PC-9 (cell line): ENCODE results near the gene ABCC3. TPM values are rescaled to one million over a fixed set of nuclear protein-coding genes. Genes with fewer than 3 reads are reported as not detected.

Experiments used
- BruUV-seq: library from RNA; stranded (reverse); fragments of 400-500 nt; replicated peaks from 2 replicates; lab custom pipeline; 2021; lab: Mats Ljungman, UMichigan
- CTCF ChIA-PET: fragments of 300-600 bp; sonication (Branson Sonifier 250); formaldehyde crosslinking; loops from one replicate; lab custom pipeline; 2022; ENCODE audit warnings: antibody characterized with exemption; lab: Charles Lee
- POLR2A ChIA-PET: fragments of 300-600 bp; sonication (Branson Sonifier 250); formaldehyde crosslinking; loops from one replicate; lab custom pipeline; 2022; ENCODE audit warnings: antibody characterized with exemption; ENCODE audit not compliant: unreplicated experiment; lab: Charles Lee
- DNase-seq, 2 experiments: peaks; one replicate each; pipeline versions ENCODE4 v3.0.0 to v3.0.0-alpha.2; 2015 to 2022; ENCODE audit warnings: mixed read lengths in 1 of 2
- H2AFZ ChIP-seq: fragments of 200-600 bp; sonication (generic); 2 replicates; pipeline ENCODE4 v1.8.1; 2017; ENCODE audit warnings: antibody characterized with exemption
- H3F3A ChIP-seq: fragments of 200-600 bp; sonication (generic); 2 replicates; pipeline ENCODE4 v1.8.1; 2017; ENCODE audit warnings: antibody characterized with exemption, mild to moderate bottlenecking, low read depth; ENCODE audit not compliant: insufficient read depth
- H3K27ac ChIP-seq: fragments of 200-600 bp; sonication (generic); 2 replicates; pipeline ENCODE4 v1.6.1; 2016; ENCODE audit warnings: mixed run types
- H3K27me3 ChIP-seq: fragments of 200-600 bp; sonication (generic); 2 replicates; pipeline ENCODE4 v1.6.1; 2016; ENCODE audit warnings: low read depth, mixed run types; ENCODE audit not compliant: insufficient read depth
- H3K36me3 ChIP-seq: fragments of 200-600 bp; sonication (generic); 2 replicates; pipeline ENCODE4 v1.6.1; 2016; ENCODE audit warnings: low read depth, mixed run types
- H3K4me1 ChIP-seq: fragments of 200-600 bp; sonication (generic); replicated peaks from 2 replicates; pipeline ENCODE4 v1.6.1; 2016; ENCODE audit warnings: mixed run types; ENCODE audit not compliant: insufficient read depth
- H3K4me2 ChIP-seq: fragments of 200-600 bp; sonication (generic); 2 replicates; pipeline ENCODE4 v1.6.1; 2017; ENCODE audit warnings: mixed run types
- H3K4me3 ChIP-seq: fragments of 200-600 bp; sonication (generic); 2 replicates; pipeline ENCODE4 v1.6.1; 2016; ENCODE audit warnings: mixed run types
- H3K79me2 ChIP-seq: fragments of 200-600 bp; sonication (generic); 2 replicates; pipeline ENCODE4 v1.6.1; 2017; ENCODE audit warnings: low read depth, mixed run types
- H3K9me2 ChIP-seq: fragments of 200-600 bp; sonication (generic); 2 replicates; pipeline ENCODE4 v1.8.1; 2017; ENCODE audit warnings: mild to moderate bottlenecking; ENCODE audit not compliant: insufficient read depth
- H3K9me3 ChIP-seq: fragments of 200-600 bp; sonication (generic); 2 replicates; pipeline ENCODE4 v1.8.1; 2016; ENCODE audit warnings: low read depth; ENCODE audit not compliant: insufficient read depth
- H4K20me1 ChIP-seq: fragments of 200-600 bp; sonication (generic); 2 replicates; pipeline ENCODE4 v1.8.1; 2017; ENCODE audit not compliant: insufficient read depth
- CTCF ChIP-seq: fragments of 200-600 bp; sonication (generic); conservative IDR thresholded peaks from 2 replicates; pipeline ENCODE4 v1.6.1; 2017; ENCODE audit warnings: mixed run types, antibody characterized with exemption, mild to moderate bottlenecking, moderate library complexity
- EZH2 ChIP-seq: fragments of 200-600 bp; sonication (generic); IDR thresholded peaks from 2 replicates; pipeline ENCODE4 v1.8.0; 2017; ENCODE audit warnings: antibody characterized with exemption, low read depth
- intact Hi-C: fragments of 100-400 bp; cut with micrococcal nuclease; formaldehyde crosslinking; loops from one replicate; pipeline ENCODE4 v1.10.0; 2022; ENCODE audit not compliant: unreplicated experiment
- total RNA-seq: library from RNA; stranded (reverse); gene quantifications from 2 replicates; pipeline ENCODE4 v1.2.3, GENCODE V29; 2021

The ABCC3 gene
- total RNA-seq, 1 experiment from 2014 or later: 221 TPM

GRCh38 chr17:50685334-50685665 lies 50.6 kb downstream of the ABCC3 start:
- intact Hi-C loops: loop anchor here (2.0 kb wide), 1 partner anchor 46 kb away; no protein-coding TSS in a partner anchor
- H3K79me2 ChIP-seq: no peaks in the 10 kb centered on the region
- POLR2A ChIA-PET: no interaction called here
- no peaks in the 10 kb centered on the region for H3K9me2 ChIP-seq
- H3K27ac ChIP-seq: 0 out of 2 replicates have a peak overlapping the region, but pooled peaks have one; percentile 2
- DNase-seq: no peak
- H3K4me1 ChIP-seq: peaks cover 68% of the 10 kb centered on the region
- no peak overlapping the region for H3K4me2 ChIP-seq
- TF ChIP-seq EZH2 (no peak), CTCF (no peak)
- H3F3A ChIP-seq: peaks cover 95% of the 10 kb centered on the region
- no peaks in the 10 kb centered on the region; the same call in 1 of the 2 replicates for H4K20me1 ChIP-seq
- H3K27me3 ChIP-seq: no peaks in the 10 kb centered on the region
- no peak overlapping the region for H3K4me3 ChIP-seq
- CTCF ChIA-PET: no interaction called here
- no peak overlapping the region for H2AFZ ChIP-seq
- H3K36me3 ChIP-seq: peaks cover 57% of the 10 kb centered on the region
- no peaks in the 10 kb centered on the region for H3K9me3 ChIP-seq
- BruUV-seq: no TSS peak

- H3K27ac ChIP-seq: peak overlapping the region; percentile 33; the same call in 1 of the 2 replicates
- no peak for TF ChIP-seq CTCF
- no peak for TF ChIP-seq EZH2
- H3K4me2 ChIP-seq: 0 out of 2 replicates have a peak overlapping the region, but pooled peaks have one; percentile 8
- no peaks in the 10 kb centered on the region for H3K79me2 ChIP-seq
- no peak overlapping the region for H3K4me3 ChIP-seq
- H3F3A ChIP-seq: peaks cover 95% of the 10 kb centered on the region
- H4K20me1 ChIP-seq: no peaks in the 10 kb centered on the region; the same call in 1 of the 2 replicates
- POLR2A ChIA-PET: no interaction called here
- peaks cover 74% of the 10 kb centered on the region for H3K4me1 ChIP-seq
- no peak for DNase-seq
- H3K9me3 ChIP-seq: no peaks in the 10 kb centered on the region
- H2AFZ ChIP-seq: no peak overlapping the region
- no TSS peak for BruUV-seq
- H3K27me3 ChIP-seq: no peaks in the 10 kb centered on the region
- no peaks in the 10 kb centered on the region for H3K9me2 ChIP-seq
- intact Hi-C loops: loop anchor here (2.0 kb wide), 2 partner anchors 25 to 47 kb away; no protein-coding TSS in a partner anchor
- H3K36me3 ChIP-seq: peaks cover 56% of the 10 kb centered on the region
- CTCF ChIA-PET: interaction anchor here (0.6 kb wide), 1 partner anchor 58 kb away, joined by 3 read pairs; no protein-coding TSS in a partner anchor
Observed at GRCh38 chr17:50685691-50686493, 51.2 kb downstream of the ABCC3 start.

GRCh38 chr17:50686494-50687199 lies 52.0 kb downstream of the ABCC3 start:
- peaks cover 54% of the 10 kb centered on the region for H3K36me3 ChIP-seq
- peaks cover 81% of the 10 kb centered on the region for H3K4me1 ChIP-seq
- H3F3A ChIP-seq: peaks cover 98% of the 10 kb centered on the region
- no peaks in the 10 kb centered on the region for H3K27me3 ChIP-seq
- no peaks in the 10 kb centered on the region; the same call in 1 of the 2 replicates for H4K20me1 ChIP-seq
- no peaks in the 10 kb centered on the region for H3K9me3 ChIP-seq
- TF ChIP-seq EZH2 (no peak), CTCF (no peak)
- peak in 1 of 2 experiments; percentile 60 for DNase-seq
- ChIA-PET CTCF (interaction anchor here (0.6 kb wide), 1 partner anchor 59 kb away, joined by 3 read pairs; no protein-coding TSS in a partner anchor), POLR2A (no interaction called here)
- H3K9me2 ChIP-seq: no peaks in the 10 kb centered on the region
- H3K4me2 ChIP-seq: 0 out of 2 replicates have a peak overlapping the region, but pooled peaks have one; percentile 8
- no peak overlapping the region for H2AFZ ChIP-seq
- peak overlapping the region; percentile 33; the same call in 1 of the 2 replicates for H3K27ac ChIP-seq
- intact Hi-C loops: loop anchor here (2.0 kb wide), 1 partner anchor 26 kb away; no protein-coding TSS in a partner anchor
- no peaks in the 10 kb centered on the region for H3K79me2 ChIP-seq
- H3K4me3 ChIP-seq: no peak overlapping the region
- BruUV-seq: no TSS peak
